NCI-H2107 treated with DMSO at 0.1 percent for 48 hours (cell line): ENCODE results near the gene CMSS1.

Source experiments
- DNase-seq: peaks from one replicate; lab custom pipeline; 2025; ENCODE audit not compliant: unreplicated experiment; lab: John Stamatoyannopoulos, UW

Gene CMSS1

GRCh38 chr3:99901200-99901926, 83.7 kb downstream of the CMSS1 start:
- no peak for DNase-seq

- no peak for DNase-seq
Measured at GRCh38 chr3:99902091-99902490, 84.4 kb downstream of the CMSS1 start.

DNA sequence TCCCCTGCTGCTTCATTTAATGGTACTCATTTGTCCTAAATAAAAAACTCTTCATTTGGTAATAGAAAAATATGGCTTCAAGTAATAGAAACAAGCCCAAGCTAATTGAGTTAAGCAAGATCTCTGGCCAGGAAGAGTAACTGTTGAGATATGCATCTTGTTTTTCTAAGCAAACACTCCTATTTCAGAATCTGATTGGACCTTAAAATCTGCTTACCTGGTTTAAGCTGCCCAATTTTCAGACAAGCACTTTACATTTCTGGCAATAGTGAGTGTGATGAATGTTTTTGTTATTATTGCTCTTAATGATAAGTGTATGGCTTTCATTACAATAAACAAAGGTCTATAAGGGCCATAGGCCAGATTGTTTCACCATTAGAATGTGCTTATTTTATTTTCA, 86.2 kb downstream of the CMSS1 start:
- no peak for DNase-seq

DNA sequence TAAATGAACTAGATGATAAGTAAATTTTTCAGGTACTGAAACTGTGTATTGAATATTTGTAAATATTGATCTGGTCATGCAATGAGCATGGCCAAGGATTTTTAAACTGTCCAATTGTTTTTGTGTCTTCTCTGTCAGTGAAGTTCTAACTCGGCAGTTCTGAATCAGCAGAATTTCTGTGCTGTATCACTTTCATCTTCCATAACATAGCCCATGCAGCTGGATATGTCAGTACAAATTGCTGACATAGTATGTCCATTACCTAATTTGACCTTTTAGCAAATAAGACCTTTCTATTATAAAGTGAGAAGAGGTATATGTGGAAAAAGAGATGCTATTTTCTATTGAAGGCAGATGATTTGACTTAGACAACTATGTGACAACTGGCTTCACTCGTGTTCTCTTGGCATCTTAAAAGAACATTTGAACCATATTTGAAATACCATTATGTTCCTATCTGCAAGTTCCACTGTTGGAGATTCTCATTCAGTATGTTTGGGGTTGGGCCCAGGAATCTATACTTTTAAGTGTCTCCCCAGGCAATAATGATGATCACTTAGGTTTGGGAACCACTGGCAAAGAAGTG, 90.4 kb downstream of the CMSS1 start:
- no peak for DNase-seq

DNA sequence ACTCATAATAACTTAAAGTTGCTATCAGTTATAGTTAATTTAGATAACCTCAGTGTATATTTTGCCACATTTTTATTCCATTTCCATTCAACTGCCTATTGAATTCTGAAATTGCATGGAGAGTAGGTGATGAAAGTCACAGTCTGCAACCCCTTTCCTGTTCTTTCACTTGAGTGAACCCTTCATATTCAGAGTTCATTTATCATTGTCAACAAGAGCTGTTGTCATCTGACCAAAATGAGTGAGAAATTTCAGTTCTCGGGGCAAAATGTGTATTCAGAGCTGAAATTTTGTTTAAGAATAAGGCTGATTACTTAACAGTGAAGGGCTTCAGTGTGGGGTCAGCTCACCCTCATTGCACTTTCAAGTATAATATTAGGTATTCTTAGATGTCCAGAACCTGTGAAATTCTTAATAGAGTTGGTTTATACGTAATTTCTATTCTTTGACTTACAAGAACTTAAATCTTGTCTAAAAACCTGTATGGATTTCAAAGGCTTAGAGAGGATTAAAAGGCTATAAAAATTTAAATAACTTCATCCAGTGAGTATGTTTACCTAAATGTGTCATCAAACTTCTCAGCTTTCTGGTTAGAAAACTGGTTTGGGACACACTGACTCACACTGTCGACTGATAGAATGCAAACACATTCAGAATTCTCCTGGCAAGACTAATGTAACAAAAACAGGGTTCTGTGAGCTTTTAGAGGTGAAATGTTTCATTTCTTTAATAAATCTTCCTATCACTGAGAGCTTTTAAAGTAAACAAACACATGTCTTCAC, 92.2 kb downstream of the CMSS1 start:
- DNase-seq = no peak

GRCh38 chr3:99910752-99911290, 93.2 kb downstream of the CMSS1 start:
- no peak for DNase-seq

DNA sequence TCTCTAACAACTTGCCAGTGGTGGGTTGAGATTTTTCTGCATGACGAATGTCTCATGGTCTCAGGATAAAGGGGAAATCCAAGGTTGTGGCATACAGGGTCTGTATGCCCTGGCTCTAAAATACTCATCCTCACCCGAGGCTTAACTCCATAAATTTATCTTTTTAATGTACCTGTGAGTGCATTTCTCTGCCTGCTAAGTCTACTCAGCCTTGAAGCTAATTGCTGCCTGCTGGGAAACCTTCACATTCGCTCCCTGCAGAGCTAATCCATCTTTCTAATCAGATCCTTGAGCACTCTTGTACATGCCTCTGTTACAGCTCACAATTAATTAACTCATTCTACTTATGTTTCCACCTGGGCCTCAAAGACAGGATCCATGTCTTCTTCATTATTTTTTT, 93.8 kb downstream of the CMSS1 start:
- no peak for DNase-seq

DNA sequence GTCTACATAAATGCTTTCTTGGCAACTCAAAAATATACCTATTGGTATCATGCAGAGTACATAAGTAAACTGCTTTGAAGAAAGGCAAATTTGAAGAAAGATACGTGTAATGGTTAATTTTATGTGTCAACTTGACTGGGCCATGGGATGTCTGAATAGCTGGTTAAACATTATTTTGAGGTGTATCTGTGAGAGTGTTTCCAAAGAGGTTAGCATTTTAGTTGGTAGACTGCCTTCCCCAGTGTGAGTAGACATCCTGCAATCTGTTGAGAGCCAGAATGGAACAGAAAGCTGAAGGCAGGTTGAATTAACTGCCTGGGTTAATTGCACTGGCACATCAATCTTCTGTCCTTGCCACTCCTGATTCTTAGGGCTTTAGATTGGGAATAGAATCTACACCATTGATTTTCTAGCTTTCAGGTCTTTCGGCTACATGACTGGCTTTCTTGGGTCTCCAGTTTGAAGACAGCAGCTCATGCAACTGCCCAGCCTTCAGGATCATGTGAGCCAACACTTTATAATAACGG, 98.3 kb downstream of the CMSS1 start:
- no peak for DNase-seq

DNA sequence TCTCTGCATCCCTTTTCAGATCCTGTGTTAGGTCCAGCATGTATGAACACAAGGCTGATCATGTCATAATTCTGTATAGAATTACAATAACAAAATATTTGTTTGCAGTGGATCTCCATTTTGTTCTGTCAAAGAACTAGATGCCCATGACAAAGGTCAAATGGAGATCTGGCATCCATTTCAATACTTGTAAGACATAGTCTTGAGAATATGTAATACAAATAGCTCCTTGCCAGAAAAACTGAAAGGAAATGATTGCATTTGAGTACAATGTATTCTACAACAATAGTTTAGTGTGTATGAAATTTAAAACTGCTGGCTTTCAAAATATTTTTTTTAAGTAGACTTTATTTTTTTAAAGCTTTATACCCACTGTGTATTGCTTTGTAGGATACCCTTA, 101.1 kb downstream of the CMSS1 start:
- DNase-seq = no peak

DNA sequence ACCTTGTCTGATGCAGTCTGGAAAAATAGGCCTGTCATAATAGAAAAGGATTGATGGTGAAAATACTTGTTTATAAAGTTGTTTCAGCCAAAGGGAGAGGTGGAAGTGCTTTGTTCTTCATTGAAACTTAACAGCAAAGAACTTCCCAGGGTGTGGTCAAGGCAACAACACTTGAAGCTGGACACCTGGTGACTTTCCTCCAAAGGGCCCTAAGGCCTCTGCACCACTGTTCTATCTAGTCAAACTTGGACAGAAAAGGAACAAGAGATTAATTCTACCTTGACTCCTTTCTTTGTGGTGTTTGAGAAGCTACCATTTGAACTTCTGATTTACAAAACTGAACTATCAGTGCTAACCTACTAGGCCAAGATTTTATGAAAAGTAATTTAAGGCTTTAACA, 102.0 kb downstream of the CMSS1 start:
- no peak for DNase-seq

- no peak for DNase-seq
Measured at GRCh38 chr3:99920481-99921376, 103.1 kb downstream of the CMSS1 start.

GRCh38 chr3:99921377-99921695, 103.7 kb downstream of the CMSS1 start:
- no peak for DNase-seq

DNA sequence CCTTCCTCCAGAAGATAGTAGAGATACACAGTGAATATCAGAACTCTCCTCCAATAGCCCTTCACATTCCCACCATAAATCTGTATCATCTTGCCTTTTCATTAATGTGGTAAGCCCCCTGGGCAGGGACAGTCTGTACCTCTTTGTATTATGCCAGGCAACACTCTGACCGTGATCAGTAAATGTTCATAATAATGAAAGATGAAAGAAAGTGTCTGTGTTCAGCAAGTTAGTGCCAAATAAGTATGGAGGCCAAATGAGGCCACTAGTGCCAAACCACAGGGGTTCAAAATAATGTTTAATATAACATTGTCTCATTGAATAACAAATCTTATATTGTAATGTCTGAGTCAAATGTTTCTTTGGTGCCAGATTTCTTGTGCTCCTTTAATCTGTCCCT, 104.3 kb downstream of the CMSS1 start:
- DNase-seq = no peak

- DNase-seq = no peak
Measured at GRCh38 chr3:99923873-99924272, 106.2 kb downstream of the CMSS1 start.

DNA sequence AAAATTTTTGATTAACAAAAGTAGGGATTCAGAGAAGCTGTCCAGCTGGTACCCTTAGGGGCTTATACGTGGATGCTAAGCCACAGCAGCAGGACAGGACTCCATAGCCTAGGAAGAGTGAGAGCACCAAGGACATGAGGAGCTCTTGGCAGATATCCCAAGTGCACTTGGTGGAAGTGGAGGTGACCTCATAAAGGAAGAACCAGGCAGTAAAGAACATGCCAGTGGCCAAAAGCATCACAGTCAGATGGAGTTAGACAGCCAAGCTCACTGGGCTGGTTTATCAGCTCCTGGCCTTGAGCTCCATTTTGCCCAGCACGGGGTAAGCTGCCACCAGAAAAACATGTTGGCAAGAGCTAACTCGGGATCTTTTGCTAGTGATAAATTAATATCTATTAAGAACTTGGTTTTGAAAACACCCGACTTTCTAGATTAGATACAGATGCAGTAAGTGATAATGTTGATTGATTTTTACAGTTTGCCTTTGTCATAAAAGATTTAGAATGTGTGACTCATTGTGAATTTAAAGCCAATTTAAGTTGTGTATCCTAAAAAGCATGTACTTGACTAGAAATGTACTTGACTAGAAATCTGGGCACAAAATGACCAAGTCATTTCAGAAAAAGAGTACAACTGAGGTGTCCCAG, 108.0 kb downstream of the CMSS1 start:
- no peak for DNase-seq

GRCh38 chr3:99927671-99928457, 110.2 kb downstream of the CMSS1 start:
- no peak for DNase-seq

GRCh38 chr3:99928771-99929744, 111.4 kb downstream of the CMSS1 start:
- DNase-seq = no peak

DNA sequence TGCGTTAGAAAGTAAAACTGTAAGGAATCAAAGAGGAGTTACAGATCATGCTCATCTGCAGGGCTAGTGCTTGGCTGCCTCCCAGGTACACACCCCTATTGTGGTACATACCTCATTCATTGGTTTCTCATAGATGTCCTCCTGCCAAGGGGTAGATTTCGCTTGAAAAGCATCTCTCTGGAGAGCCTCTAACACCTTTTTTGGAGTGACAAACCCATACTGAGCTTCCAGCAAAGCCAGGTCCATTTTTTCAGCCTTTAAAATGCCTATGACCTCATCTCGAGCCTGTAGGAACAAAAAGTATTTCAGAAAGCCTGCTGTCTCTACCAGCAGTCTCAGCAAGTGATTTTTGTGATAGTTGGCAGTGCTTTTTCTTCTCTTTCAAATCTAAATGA, 112.1 kb downstream of the CMSS1 start:
- no peak for DNase-seq
